GM19043 (cell line): ENCODE measurements around the gene RPS19BP1.
"Not testable (repeated sequence)": the region's sequence is repeated elsewhere in the genome, so short reads cannot be mapped to it uniquely, and the experiment has no call there.

ENCODE experiments used
- ATAC-seq: cut with Tn5 transposase; IDR thresholded peaks from one replicate; pipeline ENCODE4 v1.9.1; 2021; ENCODE audit warnings: low read depth; ENCODE audit not compliant: unreplicated experiment

The RPS19BP1 gene

DNA sequence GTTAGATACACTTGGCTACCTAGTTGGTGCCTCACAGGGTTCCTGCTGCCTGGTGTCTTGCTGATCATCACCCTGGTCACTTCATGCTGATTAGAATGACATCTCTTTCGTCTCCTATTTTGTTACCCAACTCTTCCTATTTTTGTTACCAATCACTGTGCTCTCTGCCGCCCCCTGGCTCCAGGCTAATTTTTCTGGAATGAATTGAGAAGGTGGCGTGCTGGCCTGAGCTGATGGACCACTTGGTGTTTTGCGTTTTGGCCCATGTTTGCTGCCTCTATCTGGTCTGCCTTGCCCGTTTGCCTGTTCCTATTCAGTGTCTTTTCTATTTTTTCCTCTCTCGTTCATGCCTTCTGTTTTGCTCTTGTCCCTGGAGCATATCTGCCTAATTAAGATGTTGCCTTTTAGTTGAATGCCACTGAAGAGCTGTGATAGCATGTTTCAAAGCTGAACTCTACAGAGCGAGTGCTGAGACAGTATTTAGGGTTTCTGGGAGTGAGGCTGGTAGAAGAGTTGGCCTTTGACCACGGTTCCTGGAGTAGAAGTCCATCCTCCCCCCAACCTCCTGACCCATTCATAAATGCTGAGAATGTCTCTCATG, 18.1 kb downstream of the RPS19BP1 start:
- ATAC-seq: no peak

DNA sequence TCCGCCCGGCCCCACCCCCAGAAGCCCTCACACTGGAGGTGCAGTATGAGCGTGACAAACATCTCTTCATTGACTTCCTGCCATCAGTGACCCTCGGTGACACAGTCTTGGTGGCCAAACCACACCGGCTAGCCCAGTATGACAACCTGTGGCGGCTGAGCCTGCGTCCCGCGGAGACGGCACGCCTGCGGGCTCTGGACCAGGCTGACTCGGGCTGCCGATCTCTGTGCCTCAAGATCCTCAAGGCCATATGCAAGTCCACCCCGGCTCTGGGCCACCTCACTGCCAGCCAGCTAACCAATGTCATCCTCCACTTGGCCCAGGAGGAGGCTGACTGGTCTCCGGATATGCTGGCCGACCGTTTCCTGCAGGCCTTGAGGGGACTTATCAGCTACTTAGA, 18.8 kb downstream of the RPS19BP1 start:
- no peak for ATAC-seq

DNA sequence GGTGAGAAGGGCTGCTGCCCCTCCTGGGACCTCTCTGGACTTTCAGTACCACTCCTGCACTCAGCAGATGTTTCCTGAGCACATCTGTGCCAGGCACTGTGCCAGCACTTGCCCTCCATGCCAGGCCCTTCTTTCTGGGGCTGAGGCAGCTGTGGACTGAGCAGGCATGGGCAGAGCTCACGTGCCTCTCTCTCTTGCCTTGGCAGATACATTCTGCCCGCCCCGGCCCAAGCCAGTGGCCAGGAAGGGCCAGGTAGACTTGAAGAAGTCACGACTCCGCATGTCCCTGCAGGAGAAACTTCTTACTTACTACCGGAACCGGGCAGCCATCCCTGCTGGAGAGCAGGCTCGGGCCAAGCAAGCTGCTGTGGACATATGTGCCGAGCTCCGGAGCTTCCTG, 20.5 kb downstream of the RPS19BP1 start:
- no peak for ATAC-seq

DNA sequence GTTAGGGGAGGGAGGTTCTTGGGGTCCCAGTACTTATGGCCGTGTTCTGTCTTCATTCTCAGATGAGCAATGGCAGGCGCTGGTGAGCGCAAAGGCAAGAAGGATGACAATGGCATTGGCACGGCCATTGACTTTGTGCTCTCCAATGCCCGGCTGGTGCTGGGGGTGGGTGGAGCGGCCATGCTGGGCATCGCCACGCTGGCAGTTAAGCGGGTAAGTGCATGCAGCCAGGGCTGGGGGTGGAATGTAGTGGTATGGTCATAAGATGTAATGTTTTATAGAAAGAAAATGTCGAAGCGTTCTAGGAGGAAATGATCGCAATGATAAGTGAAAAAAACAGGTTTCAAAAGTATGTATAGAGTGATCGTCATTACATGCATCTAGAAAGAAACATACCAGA, 21.3 kb downstream of the RPS19BP1 start:
- no peak for ATAC-seq

DNA sequence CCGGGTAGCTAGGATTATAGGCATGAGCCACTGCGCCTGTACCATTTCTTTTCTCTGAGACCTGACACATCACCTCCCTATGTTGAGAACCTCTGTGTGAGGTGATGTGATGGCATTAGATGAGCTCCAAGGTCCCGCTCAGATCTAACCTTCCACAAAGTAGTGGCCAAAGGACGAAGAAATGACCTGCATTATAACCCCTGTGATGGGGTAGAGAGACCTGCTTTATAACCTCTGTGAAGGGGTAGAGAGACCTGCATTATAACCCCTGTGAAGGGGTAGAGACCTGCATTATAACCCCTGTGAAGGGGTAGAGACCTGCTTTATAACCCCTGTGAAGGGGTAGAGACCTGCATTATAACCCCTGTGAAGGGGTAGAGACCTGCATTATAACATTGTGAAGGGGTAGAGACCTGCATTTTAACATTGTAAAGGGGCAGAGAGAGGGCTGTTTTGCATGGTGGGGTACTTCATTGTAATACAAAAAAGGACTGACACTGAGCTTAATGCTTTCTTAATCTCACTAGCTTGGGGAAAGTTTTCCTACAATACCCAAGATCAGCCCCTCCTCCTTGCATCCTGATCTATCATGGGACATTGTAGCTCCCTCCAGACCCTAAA, 21.9 kb downstream of the RPS19BP1 start:
- ATAC-seq: no peak

DNA sequence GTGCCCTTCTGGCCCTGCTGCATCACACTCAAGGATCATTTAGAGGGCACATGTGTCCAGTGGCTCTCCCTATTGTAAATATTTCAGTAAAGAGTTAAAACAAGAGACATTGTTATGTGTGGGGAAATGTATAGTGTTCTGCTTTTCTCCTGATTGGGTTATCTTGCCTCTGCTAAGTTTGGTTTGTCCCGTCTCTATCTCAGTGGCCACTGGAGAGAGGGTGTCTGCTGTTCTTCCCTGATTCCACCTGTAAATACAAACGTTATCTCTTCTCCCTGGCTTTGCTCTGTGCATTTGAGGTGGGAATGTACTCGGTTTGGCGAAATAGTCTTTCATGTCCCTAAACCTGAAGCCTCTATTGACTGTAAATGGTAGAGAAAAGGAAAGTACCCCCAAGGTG, 24.2 kb downstream of the RPS19BP1 start:
- ATAC-seq: no peak

DNA sequence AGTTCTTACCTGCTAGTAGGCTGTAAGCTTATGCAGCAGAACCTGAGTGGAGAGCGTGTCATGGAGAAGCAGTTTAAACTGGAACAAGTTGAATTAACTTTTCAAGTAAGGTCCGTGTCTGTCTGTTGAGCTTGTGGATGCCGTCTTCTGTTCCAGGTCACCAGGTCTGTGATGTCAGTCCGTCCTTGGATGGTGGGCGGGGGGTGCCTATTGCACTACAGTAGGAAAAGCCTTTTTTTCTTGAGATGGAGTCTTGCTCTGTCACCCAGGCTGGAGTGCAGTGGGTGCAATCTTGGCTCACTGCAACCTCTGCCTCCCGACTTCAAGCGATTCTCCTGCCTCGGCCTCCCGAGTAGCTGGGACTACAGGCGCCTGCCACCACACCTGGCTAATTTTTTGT, 25.5 kb downstream of the RPS19BP1 start:
- not testable (repeated sequence) for ATAC-seq

DNA sequence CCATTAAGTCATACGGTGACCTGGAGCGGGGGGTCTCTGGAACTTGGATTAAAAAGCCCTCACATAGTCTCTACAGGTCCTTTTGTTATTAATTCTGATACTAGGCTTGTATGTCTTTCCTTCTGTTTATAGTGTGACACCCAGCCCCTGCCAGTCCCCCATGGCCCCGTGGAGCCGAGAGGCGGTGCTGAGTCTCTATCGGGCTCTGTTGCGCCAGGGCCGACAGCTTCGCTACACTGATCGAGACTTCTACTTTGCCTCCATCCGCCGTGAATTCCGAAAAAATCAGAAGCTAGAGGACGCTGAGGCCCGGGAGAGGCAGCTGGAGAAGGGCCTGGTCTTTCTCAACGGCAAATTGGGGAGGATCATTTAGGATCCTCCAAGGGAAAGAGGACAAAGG, 28.5 kb downstream of the RPS19BP1 start:
- no peak for ATAC-seq

DNA sequence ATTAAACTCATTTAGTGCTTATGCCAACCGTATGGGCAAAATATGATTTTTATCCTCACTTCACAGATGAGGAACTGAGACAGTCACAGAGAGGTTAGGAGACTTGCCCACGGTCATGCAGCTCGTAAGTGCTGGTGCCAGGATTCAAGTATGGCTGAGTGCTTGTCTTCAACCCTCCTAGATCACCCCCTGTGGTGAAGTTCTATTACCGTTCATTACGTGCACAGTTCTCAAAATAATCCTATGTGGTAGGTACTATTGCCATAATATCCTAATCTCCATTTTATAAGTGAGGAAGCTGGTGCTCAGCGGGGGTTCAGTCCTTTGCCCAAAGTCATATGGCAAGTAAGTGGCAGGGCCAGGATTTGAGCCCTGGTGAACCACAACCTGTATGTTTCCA, 28.9 kb downstream of the RPS19BP1 start:
- no peak for ATAC-seq

DNA sequence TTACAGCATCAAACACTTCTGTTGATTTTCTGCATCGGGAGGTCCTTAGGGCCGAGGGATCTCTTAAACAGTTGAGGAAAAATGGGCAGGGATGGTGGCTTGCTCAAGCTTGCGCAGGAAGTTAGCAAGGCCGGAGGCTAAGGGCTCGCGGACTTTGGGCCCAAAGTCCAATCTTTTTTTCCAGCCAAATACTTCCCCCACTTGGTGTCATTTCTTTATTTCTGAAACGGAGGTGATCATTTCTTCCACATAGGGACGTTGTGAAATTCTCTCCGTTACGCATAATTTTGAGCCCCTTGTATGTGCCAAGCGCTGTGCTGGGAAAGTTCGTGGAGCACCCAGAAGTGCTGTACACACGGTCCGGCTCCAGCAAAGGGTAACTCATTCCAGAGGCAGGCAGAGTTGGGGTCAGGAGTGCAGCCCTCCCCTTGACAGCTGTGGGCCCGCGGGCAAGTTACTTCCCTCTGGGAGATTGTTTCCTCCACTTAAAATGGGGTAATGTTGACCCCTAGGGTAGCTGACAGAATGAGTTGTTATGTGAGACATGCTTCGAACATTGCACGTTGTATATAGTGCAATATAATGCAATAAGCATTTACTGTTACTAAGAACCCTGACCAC, 29.6 kb downstream of the RPS19BP1 start:
- no peak for ATAC-seq

DNA sequence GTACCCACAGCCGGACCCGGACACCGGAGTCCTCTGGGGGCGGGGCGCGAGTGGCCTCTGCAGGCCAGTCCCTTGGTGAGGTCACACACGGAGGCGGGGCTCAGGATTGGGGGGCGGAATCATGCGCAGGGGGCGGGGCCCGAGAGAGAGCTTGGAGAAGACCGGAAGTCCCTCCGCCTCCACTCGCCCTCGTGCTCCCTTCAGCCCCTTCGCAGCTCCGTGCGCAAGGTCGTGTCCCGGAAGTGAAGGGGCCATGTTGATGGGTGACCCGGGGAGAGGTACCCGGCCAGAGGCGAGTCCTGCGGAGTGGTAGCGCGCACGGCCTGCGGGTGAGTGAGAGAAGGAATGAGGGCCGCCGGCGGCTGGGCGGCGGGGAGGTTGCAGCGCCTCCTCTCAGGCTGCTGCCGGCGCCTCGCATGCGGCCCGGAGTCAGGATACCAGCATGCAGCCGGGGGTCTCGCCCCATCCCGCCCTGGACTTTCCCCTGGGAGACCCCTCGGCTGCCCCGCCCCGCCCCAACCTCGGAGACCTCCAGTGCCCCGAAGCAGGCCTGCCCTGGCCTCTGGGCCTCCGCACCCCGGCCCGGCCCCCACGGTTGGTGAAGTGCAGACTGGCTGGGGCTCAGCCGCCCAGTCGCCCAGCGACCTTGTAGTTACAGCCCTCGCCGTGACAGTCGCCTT, 30.3 kb downstream of the RPS19BP1 start, which contains the start of gene MIEF1:
MIEF1 (plus strand) TSS at position 182 of the 680 bp plus-strand sequence. CDS start 9,005 bp downstream, outside the sequence.
- peak; percentile 87 for ATAC-seq

DNA sequence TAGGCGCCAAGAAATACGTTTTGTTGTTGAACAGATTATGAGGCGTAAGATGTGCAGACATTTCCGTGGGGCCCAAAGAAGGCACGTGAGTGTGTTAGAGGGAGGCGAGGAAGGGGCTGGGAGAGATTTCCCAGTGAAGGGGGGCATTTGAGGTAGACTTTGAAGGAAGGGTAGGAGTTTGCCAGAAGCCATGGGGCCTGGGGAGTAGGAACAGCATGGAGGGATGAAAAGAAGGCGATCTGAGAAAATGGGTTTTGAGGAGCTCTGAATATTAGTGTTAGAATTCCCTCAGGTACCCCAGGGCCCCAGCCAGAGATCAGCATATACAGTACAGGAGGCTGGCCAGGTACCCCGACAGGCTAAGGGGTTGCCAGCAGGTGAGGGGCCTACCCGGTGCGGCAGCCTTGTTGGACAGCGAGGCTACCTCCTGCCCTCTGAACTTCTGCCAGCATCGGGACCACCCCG, 30.9 kb downstream of the RPS19BP1 start:
- ATAC-seq: no peak

DNA sequence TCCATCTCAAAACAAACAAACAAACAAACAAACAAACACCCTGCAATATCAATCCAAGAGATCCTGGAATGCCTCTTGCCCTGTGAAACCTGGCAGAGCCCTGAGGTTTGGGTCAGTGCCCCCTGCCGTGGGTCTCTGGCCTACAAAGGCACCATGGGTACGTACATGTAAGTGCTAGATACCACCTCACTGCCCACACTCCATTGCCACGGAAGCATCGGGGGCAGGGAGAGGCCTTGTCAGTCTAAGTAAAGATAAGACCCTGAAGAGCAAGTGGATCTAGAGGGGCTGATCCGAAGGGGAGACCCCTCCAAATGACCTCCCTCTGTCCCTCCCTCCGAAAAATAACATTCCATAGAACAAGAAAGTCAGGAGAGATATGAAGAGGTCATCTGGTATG, 32.4 kb downstream of the RPS19BP1 start:
- ATAC-seq: no peak

DNA sequence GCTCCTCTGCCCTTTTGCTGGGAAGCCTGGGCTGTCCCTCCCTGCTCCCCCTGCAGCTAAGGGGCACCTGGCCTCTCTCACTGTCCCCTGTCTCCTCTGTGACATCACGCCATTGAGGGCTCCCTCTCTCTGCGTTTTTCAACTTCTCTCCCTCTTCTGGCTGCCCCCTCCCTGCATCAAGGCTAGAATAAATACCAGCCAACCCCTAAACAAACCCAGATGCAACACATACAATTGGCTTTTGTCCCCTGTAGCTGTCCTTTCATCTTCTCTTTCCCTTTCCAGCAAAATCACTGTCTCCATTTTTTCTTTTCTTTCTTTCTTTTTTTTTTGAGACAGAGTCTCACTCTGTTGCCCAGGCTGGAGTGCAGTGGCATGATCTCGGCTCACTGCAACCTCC, 33.7 kb downstream of the RPS19BP1 start:
- ATAC-seq: no peak

DNA sequence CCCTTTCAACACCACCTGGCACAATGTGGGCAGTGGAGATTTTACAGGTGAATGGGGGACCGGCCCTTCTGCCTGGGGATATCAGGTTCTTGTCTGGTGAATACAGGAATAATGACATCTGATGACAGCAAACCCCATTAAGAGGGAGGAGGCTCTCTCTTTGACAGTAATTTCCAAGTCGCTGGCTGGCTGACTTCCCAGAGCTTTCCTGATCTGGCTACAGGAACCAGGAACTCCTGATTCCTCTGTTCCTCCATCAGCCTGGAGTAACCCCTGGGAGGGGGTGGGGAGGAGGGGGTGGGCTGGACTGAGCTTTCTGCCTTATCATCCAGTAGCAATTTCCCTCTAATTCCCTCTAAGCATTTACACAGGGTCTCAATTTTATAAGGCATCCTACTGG, 34.2 kb downstream of the RPS19BP1 start:
- ATAC-seq: no peak

DNA sequence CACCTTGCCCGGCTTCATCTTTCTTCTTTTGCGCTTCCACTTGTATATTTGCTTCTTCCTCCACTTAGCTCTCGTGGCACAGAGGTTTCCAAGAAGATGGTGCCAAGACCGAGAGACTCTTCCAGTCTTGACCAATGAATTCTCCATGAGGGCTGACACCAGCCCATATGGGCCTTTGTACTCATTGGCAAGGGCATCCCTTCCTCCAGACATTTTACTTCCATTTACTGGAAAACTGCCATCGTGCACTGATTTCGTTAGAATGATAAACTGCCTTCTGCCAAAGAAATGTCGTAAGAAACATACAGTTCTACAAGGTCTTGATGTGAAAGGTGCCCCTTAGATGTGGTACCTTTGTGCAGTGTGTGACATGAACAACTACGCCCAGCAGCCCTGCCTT, 35.1 kb downstream of the RPS19BP1 start:
- no peak for ATAC-seq

DNA sequence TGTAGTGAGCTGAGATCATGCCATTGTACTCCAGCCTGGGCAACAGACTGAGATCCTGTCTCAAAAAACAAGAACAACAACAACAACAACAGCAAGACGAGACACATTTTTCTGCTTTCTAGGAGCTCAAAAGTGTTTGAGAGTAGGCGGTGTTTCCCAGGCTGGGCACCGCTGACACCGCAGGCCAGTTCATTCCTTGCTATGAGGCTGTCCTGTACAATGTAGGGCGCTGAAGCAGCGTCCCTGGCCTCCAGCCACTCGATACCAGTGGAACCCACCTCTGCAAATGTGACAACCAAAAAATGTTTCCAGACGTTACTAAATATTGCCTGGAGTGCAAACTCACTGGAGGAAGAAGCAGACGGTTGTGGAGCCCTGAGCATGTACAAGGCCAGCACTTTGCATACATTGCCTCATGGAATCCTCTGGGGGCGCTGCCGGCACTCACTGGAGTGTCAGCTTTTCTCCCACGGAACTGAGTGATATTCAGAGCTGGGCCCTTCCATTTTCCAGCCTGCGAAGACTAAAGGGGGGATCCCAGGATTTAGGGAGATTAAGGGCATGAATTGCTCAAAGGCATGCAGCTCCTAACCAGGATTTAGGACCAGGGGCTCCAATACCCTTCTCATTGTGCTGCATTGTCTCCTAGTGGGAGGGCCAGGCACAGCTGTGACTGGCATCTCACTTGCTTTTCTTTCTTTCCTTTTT, 36.3 kb downstream of the RPS19BP1 start:
- no peak for ATAC-seq

DNA sequence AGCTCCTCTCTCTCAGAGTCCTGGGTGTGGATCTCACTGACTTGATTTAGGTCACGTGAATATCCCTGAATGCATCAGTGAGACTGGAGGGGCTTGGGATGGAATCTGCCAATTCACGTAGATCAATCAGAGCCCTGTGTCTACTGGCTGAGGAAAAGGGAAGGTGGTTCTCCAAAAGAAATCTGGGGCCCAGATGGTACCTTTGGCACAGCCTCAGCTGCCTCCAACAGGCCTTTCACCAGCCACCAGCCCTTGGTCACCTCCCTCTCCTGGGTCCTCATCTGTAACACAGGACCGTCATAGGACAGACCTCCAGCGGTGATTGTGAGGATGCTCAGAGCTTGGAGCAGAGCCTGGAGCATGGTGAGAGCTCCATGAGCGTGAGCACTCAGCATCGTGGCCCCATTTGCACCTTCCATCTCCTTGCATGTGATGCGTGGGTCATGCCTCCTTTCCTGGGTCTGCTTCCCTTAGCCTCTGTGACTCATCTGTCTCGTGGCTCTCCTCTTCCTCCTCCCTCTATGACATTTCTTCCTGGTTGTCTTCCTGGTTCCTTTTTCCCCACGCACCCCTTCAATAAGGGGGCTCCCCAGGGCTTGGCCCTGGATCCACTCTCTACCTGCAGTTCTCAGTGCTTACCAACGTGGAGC, 38.0 kb downstream of the RPS19BP1 start:
- no peak for ATAC-seq

DNA sequence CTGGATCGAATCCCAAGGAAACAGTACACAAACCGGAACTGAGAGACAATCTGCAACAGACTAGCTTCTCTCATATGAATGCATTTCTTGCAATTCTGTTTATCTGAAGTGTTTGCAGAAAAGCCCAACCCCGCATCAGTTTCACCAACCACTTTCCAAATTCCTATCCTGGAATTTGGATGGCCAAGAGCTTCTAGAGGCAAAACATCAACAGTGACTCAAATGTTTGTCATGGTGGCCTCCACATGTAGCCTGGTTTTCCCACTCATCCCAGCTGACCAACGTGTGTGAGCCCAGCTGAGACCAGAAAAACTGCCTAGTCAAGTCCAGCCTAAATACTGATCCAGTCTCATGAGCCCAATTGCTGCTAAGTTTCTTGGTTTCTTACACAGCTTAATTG, 38.8 kb downstream of the RPS19BP1 start:
- no peak for ATAC-seq

DNA sequence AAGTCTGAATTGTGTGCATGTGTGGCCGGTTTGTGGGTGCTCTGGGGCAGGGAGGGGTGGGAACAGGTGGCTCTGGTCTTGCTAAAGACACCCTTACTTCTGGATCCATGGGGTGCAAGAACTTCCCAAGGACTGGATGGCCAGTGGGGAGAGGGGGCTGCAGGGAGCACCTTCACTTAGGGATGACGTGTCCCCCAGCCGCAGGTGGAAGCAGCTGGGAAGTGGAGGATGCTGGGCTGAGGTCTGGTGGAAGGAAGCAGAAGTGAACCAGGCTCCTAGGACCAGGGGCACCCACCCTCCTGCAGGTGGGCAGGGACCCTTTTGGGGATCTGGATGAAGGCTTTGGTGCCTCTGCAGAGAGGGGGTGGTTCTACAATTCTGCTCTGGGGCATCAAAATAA, 40.4 kb downstream of the RPS19BP1 start:
- no peak for ATAC-seq
